Measurements from ENCODE around the gene OMP. TPM values are rescaled to one million over a fixed set of nuclear protein-coding genes. Genes with fewer than 3 reads are reported as not detected.

Gene OMP
- total and polyA plus RNA-seq, 2 of the 4 experiments (the other 2 are of a cell fraction), result 0.27 TPM; not detected in 1

DNA sequence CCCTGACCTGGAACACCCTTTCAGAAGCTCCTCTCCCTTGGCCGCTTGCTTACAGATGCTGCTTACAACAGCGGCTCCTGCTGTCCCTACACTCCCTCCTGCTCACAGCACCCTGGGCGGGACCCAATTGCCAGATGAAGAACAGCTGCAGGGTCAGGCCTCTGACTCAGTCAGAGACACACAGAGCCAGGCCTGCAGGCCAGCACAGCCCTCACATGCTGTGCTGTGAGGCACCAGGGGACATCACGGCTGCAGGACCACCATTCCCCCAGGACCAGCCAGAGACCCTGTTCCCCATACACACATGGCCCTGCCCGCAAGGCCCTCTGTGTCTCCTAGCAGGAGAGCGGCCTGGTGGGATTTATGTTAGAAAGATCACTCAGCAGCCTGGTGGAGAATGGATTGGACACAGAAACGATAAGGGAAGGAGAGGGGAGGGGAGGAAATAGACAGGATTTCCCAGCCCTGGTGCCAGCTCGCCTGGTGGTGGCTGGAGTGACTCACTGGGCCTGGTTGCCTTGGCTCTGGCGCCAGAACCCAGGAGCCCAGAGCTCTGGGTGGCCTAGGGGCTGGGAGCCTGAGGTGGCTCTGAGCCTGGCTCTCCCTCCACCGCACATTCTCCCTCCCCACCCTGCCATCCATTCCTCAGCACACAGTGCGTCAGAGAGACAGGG lies 29.2 kb upstream of the OMP start (continued):
- peak; percentile 67; the same call in 1 of the 2 replicates for TF ChIP-seq FOS (IDR thresholded peaks at IDR 0.05; ENCODE audit: low read depth, low read length)
- no peak for TF ChIP-seq CHD1 (IDR thresholded peaks at IDR 0.05; ENCODE audit: low read depth, low read length)
- peak; percentile 39 for TF ChIP-seq SMC3 (IDR thresholded peaks at IDR 0.05; ENCODE audit: low read depth, low read length)

DNA sequence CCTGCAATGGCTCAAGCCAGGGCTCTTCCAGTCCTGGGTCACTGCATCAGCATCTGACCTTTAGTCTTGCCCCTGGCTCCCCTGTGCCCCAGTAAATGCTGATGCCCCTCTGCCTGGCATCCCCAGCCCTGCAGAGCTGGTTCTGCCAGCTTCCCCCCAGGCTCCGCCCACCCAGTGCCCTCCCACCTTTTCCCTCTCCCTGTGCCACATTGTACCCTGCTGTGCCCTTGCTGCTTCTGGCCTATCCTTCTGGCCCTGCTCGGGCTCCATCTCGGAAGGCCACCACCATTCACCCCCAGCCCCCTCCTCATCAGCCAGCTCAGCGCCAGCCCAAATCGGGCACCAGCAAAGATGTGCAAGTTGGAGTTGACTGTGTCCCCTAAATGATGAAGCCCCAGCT lies 28.4 kb upstream of the OMP start:
- Histone ChIP-seq H3K4me2 (ENCODE audit: low read depth, low read length) (peak overlapping the region; percentile 23; the same call in 1 of the 2 replicates), H4K5ac (ENCODE audit: low read depth, low read length) (peak overlapping the region; percentile 55; the same call in 1 of the 2 replicates), H4K8ac (ENCODE audit: low read depth in 2 of 2, low read length in 2 of 2) (peak overlapping the region; percentile 7 to 90; a peak in 3 of 4 replicates), H3K79me1 (ENCODE audit: low read depth in 1 of 2, low read length in 2 of 2) (peaks cover 13 to 36% of the 10 kb centered on the region in 2 experiments; a peak in 3 of 4 replicates), H3K18ac (ENCODE audit: low read depth, low read length) (peak overlapping the region; percentile 67; the same call in 1 of the 2 replicates), H2BK5ac (ENCODE audit: low read depth, low read length, poor library complexity, severe bottlenecking) (peak overlapping the region; percentile 95), H2BK120ac (ENCODE audit: low read depth, low read length) (peak overlapping the region; percentile 87; the same call in 1 of the 2 replicates), H3K56ac (ENCODE audit: extremely low read depth, insufficient read depth, low read length) (0 out of 2 replicates have a peak overlapping the region, but pooled peaks have one; percentile 26), H3K9me3 (ENCODE audit: control insufficient read depth, insufficient read depth, low read length) (no peaks in the 10 kb centered on the region), H3K9ac (ENCODE audit: low read depth, low read length) (peak overlapping the region; percentile 57), H3K9me1 (ENCODE audit: insufficient read depth, low read length) (peaks cover 22% of the 10 kb centered on the region), H3K4me1 (ENCODE audit: control insufficient read depth, insufficient read depth, low read length) (peaks cover 30% of the 10 kb centered on the region), H3K27ac (ENCODE audit: insufficient read depth, low read length) (peak overlapping the region; percentile 94), H2AK5ac (ENCODE audit: low read depth, low read length) (peak overlapping the region; percentile 81), H3K27me3 (ENCODE audit: control insufficient read depth, insufficient read depth, low read length) (no peaks in the 10 kb centered on the region), H3K23ac (ENCODE audit: low read depth, low read length) (no peak overlapping the region), H4K91ac (ENCODE audit: insufficient read depth, low read depth, low read length) (peak overlapping the region; percentile 74; the same call in 1 of the 2 replicates), H2BK15ac (ENCODE audit: low read depth, low read length) (peak overlapping the region; percentile 73; the same call in 2 of the 3 replicates), H2AK9ac (replicated peaks; ENCODE audit: low read depth, low read length, poor library complexity) (peak overlapping the region; percentile 80), H4K20me1 (ENCODE audit: insufficient read depth, low read length) (peaks cover 11% of the 10 kb centered on the region), H3K36me3 (ENCODE audit: control insufficient read depth, insufficient read depth, low read length) (no peaks in the 10 kb centered on the region), H2BK20ac (ENCODE audit: low read depth, low read length) (no peak overlapping the region), H3K4ac (ENCODE audit: low read depth, low read length) (peak overlapping the region; percentile 92), H3K14ac (replicated peaks; ENCODE audit: low read depth, low read length) (peak overlapping the region; percentile 88; the same call in 1 of the 2 replicates), H3K4me3 (ENCODE audit: insufficient read depth, low read depth, low read length) (no peak overlapping the region), H2AFZ (replicated peaks; ENCODE audit: low read length, poor library complexity) (peak overlapping the region; percentile 87)
- TF ChIP-seq RAD21 (IDR thresholded peaks at IDR 0.05; ENCODE audit: low read length) (no peak), RCOR1 (IDR thresholded peaks at IDR 0.05; ENCODE audit: insufficient replicate concordance, low read length) (no peak), CEBPB (IDR thresholded peaks at IDR 0.05; ENCODE audit: low read depth, low read length) (no peak), MAFK (IDR thresholded peaks at IDR 0.05; ENCODE audit: low read depth, low read length) (no peak), RFX5 (IDR thresholded peaks at IDR 0.05; ENCODE audit: low read depth, low read length) (no peak), SMC3 (IDR thresholded peaks at IDR 0.05; ENCODE audit: low read depth, low read length) (no peak), BHLHE40 (IDR thresholded peaks at IDR 0.05; ENCODE audit: low read depth, low read length) (no peak)
- TF ChIP-seq, protein P1, sequence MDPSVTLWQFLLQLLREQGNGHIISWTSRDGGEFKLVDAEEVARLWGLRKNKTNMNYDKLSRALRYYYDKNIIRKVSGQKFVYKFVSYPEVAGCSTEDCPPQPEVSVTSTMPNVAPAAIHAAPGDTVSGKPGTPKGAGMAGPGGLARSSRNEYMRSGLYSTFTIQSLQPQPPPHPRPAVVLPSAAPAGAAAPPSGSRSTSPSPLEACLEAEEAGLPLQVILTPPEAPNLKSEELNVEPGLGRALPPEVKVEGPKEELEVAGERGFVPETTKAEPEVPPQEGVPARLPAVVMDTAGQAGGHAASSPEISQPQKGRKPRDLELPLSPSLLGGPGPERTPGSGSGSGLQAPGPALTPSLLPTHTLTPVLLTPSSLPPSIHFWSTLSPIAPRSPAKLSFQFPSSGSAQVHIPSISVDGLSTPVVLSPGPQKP (IDR thresholded peaks at IDR 0.05; ENCODE audit: borderline replicate concordance, low read depth, low read length), result no peak
- POLR2A ChIA-PET (ENCODE audit: unreplicated experiment), result no interaction called here
- intact Hi-C loops (cut with micrococcal nuclease) (no loop called here), dilution Hi-C loops (cut with HindIII; ENCODE audit: low sequenced_read_pairs, unreplicated experiment) (no loop called here), in situ Hi-C loops (cut with MboI; ENCODE audit: low sequenced_read_pairs) (no loop called here)
- CTCF ChIA-PET, result interaction anchor here (2.0 kb wide), 1 partner anchor 17 kb away, joined by 12 read pairs; no protein-coding TSS in a partner anchor
- BruUV-seq (replicated peaks), result no TSS peak
- WGBS, 2 experiments (ENCODE audit: extremely low coverage in 2 of 2, insufficient read length in 1 of 2), result 100% methylated on average over 1 of the region's 5 CpGs; no CpG with 5 or more reads in 1 of the 2 experiments
- DNase-seq (no peak), ATAC-seq (ENCODE audit: low read depth) (no peak)

All from IMR-90 (cell line).